SK-N-SH treated with all-trans-retinoic acid at 6 μM for 48 hours (cell line): Measurements from ENCODE around the gene SYVN1.

Experiments
- ATAC-seq: fragments of 200-7000 bp; cut with Tn5 transposase; 3 replicates; pipeline ENCODE4 v1.9.1; 2020; ENCODE audit warnings: mild to moderate bottlenecking, moderate library complexity
- ARNTL ChIP-seq: fragments of 450-650 bp; formaldehyde crosslinking; IDR thresholded peaks from 2 replicates; pipeline ENCODE4 v1.5.0; 2020; ENCODE audit warnings: low read depth, mild to moderate bottlenecking, moderate library complexity, borderline replicate concordance
- CSDC2 ChIP-seq: fragments of 250-450 bp; sonication (Bioruptor Pico); IDR thresholded peaks from 2 replicates; pipeline ENCODE4 v1.5.0; 2020; ENCODE audit warnings: mild to moderate bottlenecking, moderate library complexity
- ISL1 ChIP-seq: fragments of 250-450 bp; sonication (Bioruptor Pico); IDR thresholded peaks from 2 replicates; pipeline ENCODE4 v2.1.2; 2022; ENCODE audit warnings: mild to moderate bottlenecking, moderate library complexity
- PATZ1 ChIP-seq: fragments of 250-450 bp; sonication (Bioruptor Pico); IDR thresholded peaks from 2 replicates; pipeline ENCODE4 v1.8.0; 2020; ENCODE audit warnings: mild to moderate bottlenecking, moderate library complexity, borderline replicate concordance
- POU6F1 ChIP-seq: fragments of 250-450 bp; sonication (Bioruptor Pico); IDR thresholded peaks from 2 replicates; pipeline ENCODE4 v1.8.0; 2021; ENCODE audit warnings: low read depth, mild to moderate bottlenecking, moderate library complexity, borderline replicate concordance
- PPARA ChIP-seq: fragments of 250-450 bp; sonication (Bioruptor Pico); IDR thresholded peaks from 2 replicates; pipeline ENCODE4 v1.5.0; 2020; ENCODE audit warnings: mild to moderate bottlenecking, borderline replicate concordance
- RARB ChIP-seq: fragments of 250-450 bp; sonication (Bioruptor Pico); IDR thresholded peaks from 2 replicates; pipeline ENCODE4 v1.8.0; 2021; ENCODE audit warnings: mild to moderate bottlenecking, moderate library complexity
- SNAI2 ChIP-seq: fragments of 250-450 bp; sonication (Bioruptor Pico); IDR thresholded peaks from 2 replicates; pipeline ENCODE4 v1.5.0; 2020; ENCODE audit warnings: mild to moderate bottlenecking, moderate library complexity
- TCF4 ChIP-seq: fragments of 250-450 bp; sonication (Bioruptor Pico); IDR thresholded peaks from 2 replicates; pipeline ENCODE4 v1.8.0; 2021; ENCODE audit warnings: mild to moderate bottlenecking, moderate library complexity, borderline replicate concordance
- TOX ChIP-seq: fragments of 250-450 bp; sonication (Bioruptor Pico); IDR thresholded peaks from 2 replicates; pipeline ENCODE4 v1.8.0; 2021; ENCODE audit warnings: mild to moderate bottlenecking, moderate library complexity, borderline replicate concordance
- TSHZ2 ChIP-seq: fragments of 250-450 bp; sonication (Bioruptor Pico); IDR thresholded peaks from 2 replicates; pipeline ENCODE4 v1.5.0; 2020; ENCODE audit warnings: mild to moderate bottlenecking, moderate library complexity
- ZC3H10 ChIP-seq: fragments of 250-450 bp; sonication (Bioruptor Pico); IDR thresholded peaks from 2 replicates; pipeline ENCODE4 v1.5.1; 2021; ENCODE audit warnings: mild to moderate bottlenecking, moderate library complexity
- ZFP3 ChIP-seq: fragments of 250-450 bp; sonication (Bioruptor Pico); IDR thresholded peaks from 2 replicates; pipeline ENCODE4 v1.5.0; 2020; ENCODE audit warnings: mild to moderate bottlenecking, moderate library complexity
- ZNF70 ChIP-seq: fragments of 450-650 bp; formaldehyde crosslinking; IDR thresholded peaks from 2 replicates; pipeline ENCODE4 v1.5.0; 2020; ENCODE audit warnings: mild to moderate bottlenecking, moderate library complexity
- ZNF8 ChIP-seq: fragments of 450-650 bp; formaldehyde crosslinking; IDR thresholded peaks from 2 replicates; pipeline ENCODE4 v1.5.0; 2020; ENCODE audit warnings: mild to moderate bottlenecking, moderate library complexity

The SYVN1 gene

GRCh38 chr11:65095427-65095826 is 38.9 kb downstream of the SYVN1 start:
- ATAC-seq, result no peak
- no peak for TF ChIP-seq POU6F1 (CRISPR knock-in tag)
- TF ChIP-seq ZC3H10, result no peak
- TF ChIP-seq, all 23 proteins: peak for 0

GRCh38 chr11:65090628-65091027 is 43.7 kb downstream of the SYVN1 start:
- TF ChIP-seq SNAI2 (CRISPR knock-in tag) (no peak), RARB (CRISPR knock-in tag) (no peak), ZNF70 (CRISPR knock-in tag) (no peak), PATZ1 (CRISPR knock-in tag) (no peak)
- no peak for ATAC-seq

- no peak for TF ChIP-seq ARNTL (CRISPR knock-in tag)
- TF ChIP-seq RARB (CRISPR knock-in tag), result no peak
- TF ChIP-seq PATZ1 (CRISPR knock-in tag), result no peak
- no peak for TF ChIP-seq ZNF8 (CRISPR knock-in tag)
- no peak for TF ChIP-seq ZNF70 (CRISPR knock-in tag)
- TF ChIP-seq, all 23 proteins: peak for 0
These were observed 44.7 kb downstream of the SYVN1 start for GRCh38 chr11:65089621-65090020.

GRCh38 chr11:65087827-65088226 is 46.5 kb downstream of the SYVN1 start:
- no peak for ATAC-seq
- no peak for TF ChIP-seq ZFP3 (CRISPR knock-in tag)
- no peak for TF ChIP-seq ZNF8 (CRISPR knock-in tag)
- no peak for TF ChIP-seq TOX
- TF ChIP-seq PATZ1 (CRISPR knock-in tag), result no peak
- TF ChIP-seq TSHZ2 (CRISPR knock-in tag), result no peak
- TF ChIP-seq ISL1, result no peak
- TF ChIP-seq ZC3H10, result no peak
- TF ChIP-seq POU6F1 (CRISPR knock-in tag), result no peak

More at GRCh38 chr11:65089621-65090020, 44.7 kb downstream of the SYVN1 start:
- no peak for ATAC-seq

- ATAC-seq, result no peak
- TF ChIP-seq CSDC2 (no peak), PPARA (no peak), TCF4 (CRISPR knock-in tag) (no peak), TOX (no peak)
These were observed 47.1 kb downstream of the SYVN1 start for GRCh38 chr11:65087216-65087615.
